ENCODE data around the gene COBL.

The COBL gene

GRCh38 chr7:51021906-51022570, 294.6 kb downstream of the COBL start:
- H3K9me2 ChIP-seq (replicated peaks; ENCODE audit: control insufficient read depth, low read length) = no peaks in the 10 kb centered on the region
- no peak overlapping the region for H3K4me2 ChIP-seq (ENCODE audit: low read length)
- no peaks in the 10 kb centered on the region for H4K20me1 ChIP-seq (ENCODE audit: control insufficient read depth, insufficient read depth, low read depth, low read length)
- H3K79me2 ChIP-seq (ENCODE audit: control insufficient read depth, low read length) = no peaks in the 10 kb centered on the region
- no peaks in the 10 kb centered on the region for H3K9me3 ChIP-seq (ENCODE audit: control insufficient read depth, insufficient read depth, low read length)
- no peaks in the 10 kb centered on the region for H3K36me3 ChIP-seq (ENCODE audit: control insufficient read depth, low read length)
- H3K4me1 ChIP-seq (ENCODE audit: control insufficient read depth, low read length) = no peaks in the 10 kb centered on the region
- no peaks in the 10 kb centered on the region for H3K27me3 ChIP-seq (ENCODE audit: control insufficient read depth, low read length)
- H3K27ac ChIP-seq (ENCODE audit: low read depth, low read length) = no peak overlapping the region
- H3K4me3 ChIP-seq (ENCODE audit: low read length) = no peak overlapping the region
- no peaks in the 10 kb centered on the region for H3F3A ChIP-seq (ENCODE audit: control insufficient read depth, insufficient read depth)
- TF ChIP-seq EZH2phosphoT487 (IDR thresholded peaks at IDR 0.05; ENCODE audit: borderline replicate concordance, low read length) = no peak
- TF ChIP-seq, protein P1, sequence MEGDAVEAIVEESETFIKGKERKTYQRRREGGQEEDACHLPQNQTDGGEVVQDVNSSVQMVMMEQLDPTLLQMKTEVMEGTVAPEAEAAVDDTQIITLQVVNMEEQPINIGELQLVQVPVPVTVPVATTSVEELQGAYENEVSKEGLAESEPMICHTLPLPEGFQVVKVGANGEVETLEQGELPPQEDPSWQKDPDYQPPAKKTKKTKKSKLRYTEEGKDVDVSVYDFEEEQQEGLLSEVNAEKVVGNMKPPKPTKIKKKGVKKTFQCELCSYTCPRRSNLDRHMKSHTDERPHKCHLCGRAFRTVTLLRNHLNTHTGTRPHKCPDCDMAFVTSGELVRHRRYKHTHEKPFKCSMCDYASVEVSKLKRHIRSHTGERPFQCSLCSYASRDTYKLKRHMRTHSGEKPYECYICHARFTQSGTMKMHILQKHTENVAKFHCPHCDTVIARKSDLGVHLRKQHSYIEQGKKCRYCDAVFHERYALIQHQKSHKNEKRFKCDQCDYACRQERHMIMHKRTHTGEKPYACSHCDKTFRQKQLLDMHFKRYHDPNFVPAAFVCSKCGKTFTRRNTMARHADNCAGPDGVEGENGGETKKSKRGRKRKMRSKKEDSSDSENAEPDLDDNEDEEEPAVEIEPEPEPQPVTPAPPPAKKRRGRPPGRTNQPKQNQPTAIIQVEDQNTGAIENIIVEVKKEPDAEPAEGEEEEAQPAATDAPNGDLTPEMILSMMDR (IDR thresholded peaks at IDR 0.05; ENCODE audit: low read depth, low read length, poor library complexity, severe bottlenecking) = no peak

DNA sequence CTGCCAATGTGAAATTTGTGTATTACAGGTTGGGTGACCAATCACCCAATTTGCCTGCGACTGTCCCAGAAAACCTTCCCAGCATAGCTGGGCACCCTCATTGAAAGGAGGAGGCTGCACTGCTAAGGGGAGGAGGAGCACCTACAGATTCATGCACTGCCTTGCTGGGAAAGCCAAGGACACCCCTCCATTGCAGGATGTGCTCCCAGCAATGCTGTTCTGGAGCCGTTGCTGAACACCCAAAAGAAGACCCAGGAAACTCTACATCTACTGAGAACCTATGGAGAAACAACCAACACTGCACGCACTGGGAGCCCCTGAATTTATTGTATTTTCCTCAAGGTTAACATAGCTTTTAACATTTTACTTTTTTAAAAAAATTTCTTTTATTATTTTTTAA, 295.7 kb downstream of the COBL start:
- no peaks in the 10 kb centered on the region for H3K36me3 ChIP-seq (ENCODE audit: control insufficient read depth, low read length)
- H3K79me2 ChIP-seq (ENCODE audit: control insufficient read depth, low read length) = no peaks in the 10 kb centered on the region
- no peaks in the 10 kb centered on the region for H3K9me2 ChIP-seq (replicated peaks; ENCODE audit: control insufficient read depth, low read length)
- TF ChIP-seq, protein P1 (IDR thresholded peaks at IDR 0.05; ENCODE audit: low read depth, low read length, poor library complexity, severe bottlenecking) = no peak
- no peak for TF ChIP-seq EZH2phosphoT487 (IDR thresholded peaks at IDR 0.05; ENCODE audit: borderline replicate concordance, low read length)
- H3K9me3 ChIP-seq (ENCODE audit: control insufficient read depth, insufficient read depth, low read length) = no peaks in the 10 kb centered on the region
- H3K4me2 ChIP-seq (ENCODE audit: low read length) = no peak overlapping the region
- no peak overlapping the region for H3K27ac ChIP-seq (ENCODE audit: low read depth, low read length)
- H3F3A ChIP-seq (ENCODE audit: control insufficient read depth, insufficient read depth) = no peaks in the 10 kb centered on the region
- no peaks in the 10 kb centered on the region for H3K27me3 ChIP-seq (ENCODE audit: control insufficient read depth, low read length)
- no peak overlapping the region for H3K4me3 ChIP-seq (ENCODE audit: low read length)
- H4K20me1 ChIP-seq (ENCODE audit: control insufficient read depth, insufficient read depth, low read depth, low read length) = no peaks in the 10 kb centered on the region
- no peaks in the 10 kb centered on the region for H3K4me1 ChIP-seq (ENCODE audit: control insufficient read depth, low read length)

DNA sequence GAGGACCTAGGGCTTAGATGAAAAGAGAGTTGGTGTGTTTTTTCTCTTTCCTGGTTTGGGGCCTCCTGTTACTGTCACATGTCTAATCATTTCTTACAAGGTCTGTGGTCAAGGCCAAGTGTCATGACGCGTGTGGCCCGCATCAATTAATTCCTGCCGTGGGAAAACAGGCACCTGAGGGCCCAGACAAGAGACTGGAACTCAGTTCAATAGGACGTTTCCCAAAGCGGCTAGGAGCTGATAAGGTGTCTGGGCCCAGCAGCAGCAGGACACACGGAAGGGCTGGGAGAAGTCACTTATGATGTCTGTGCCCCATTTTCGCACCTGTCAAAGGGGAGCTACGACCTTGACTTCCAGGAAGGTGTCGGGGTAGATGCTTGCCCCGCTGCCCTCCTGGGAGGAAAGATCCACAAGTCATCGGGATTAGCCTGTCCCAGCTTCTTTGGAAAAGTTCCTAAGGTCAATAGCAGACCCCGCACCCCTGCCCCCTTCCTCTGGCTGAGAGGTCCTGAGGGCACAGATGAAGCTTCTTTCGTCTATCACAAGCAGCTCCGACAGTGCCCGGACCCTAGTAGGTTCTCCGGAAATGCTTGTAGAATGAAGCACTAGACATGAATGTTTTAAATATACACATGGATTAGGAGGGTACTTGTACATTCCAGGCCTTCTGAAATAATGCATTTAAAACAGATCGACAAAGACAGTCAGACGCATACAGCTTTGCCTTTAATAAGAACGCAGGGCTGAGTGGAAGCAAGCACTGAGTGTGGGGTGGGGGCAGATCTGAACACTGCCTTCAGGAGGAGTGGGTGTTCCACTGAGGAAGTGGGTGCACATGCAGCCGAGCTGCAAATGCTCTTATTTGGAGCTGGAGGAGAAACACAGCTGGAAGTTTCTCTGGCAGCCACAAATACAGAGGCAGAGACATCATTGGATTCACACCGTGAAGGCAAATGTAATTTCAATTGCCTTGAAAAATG, 296.4 kb downstream of the COBL start:
- no peak overlapping the region for H3K4me2 ChIP-seq (ENCODE audit: low read length)
- no peaks in the 10 kb centered on the region for H3K4me1 ChIP-seq (ENCODE audit: control insufficient read depth, low read length)

More for the DNA sequence above, 296.4 kb downstream of the COBL start:
- no peaks in the 10 kb centered on the region for H3F3A ChIP-seq (ENCODE audit: control insufficient read depth, insufficient read depth)
- no peaks in the 10 kb centered on the region for H3K27me3 ChIP-seq (ENCODE audit: control insufficient read depth, low read length)
- TF ChIP-seq, protein P1 (IDR thresholded peaks at IDR 0.05; ENCODE audit: low read depth, low read length, poor library complexity, severe bottlenecking) = no peak
- TF ChIP-seq EZH2phosphoT487 (IDR thresholded peaks at IDR 0.05; ENCODE audit: borderline replicate concordance, low read length) = no peak
- H3K79me2 ChIP-seq (ENCODE audit: control insufficient read depth, low read length) = no peaks in the 10 kb centered on the region
- no peaks in the 10 kb centered on the region for H3K36me3 ChIP-seq (ENCODE audit: control insufficient read depth, low read length)
- no peak overlapping the region for H3K4me3 ChIP-seq (ENCODE audit: low read length)
- no peaks in the 10 kb centered on the region for H3K9me3 ChIP-seq (ENCODE audit: control insufficient read depth, insufficient read depth, low read length)
- no peaks in the 10 kb centered on the region for H4K20me1 ChIP-seq (ENCODE audit: control insufficient read depth, insufficient read depth, low read depth, low read length)
- H3K9me2 ChIP-seq (replicated peaks; ENCODE audit: control insufficient read depth, low read length) = no peaks in the 10 kb centered on the region
- no peak overlapping the region for H3K27ac ChIP-seq (ENCODE audit: low read depth, low read length)
